NOMO-1 treated with dmso at 0.1 percent for 144 hours (cell line): ENCODE data around the gene FAM219A.
A peak's percentile ranks its signal among the peaks of the same experiment; 100 is the strongest.
"Not testable (repeated sequence)": the region's sequence is repeated elsewhere in the genome, so short reads cannot be mapped to it uniquely, and the experiment has no call there.

Experiments
- DNase-seq: peaks from one replicate; lab custom pipeline; 2025; ENCODE audit not compliant: unreplicated experiment; lab: John Stamatoyannopoulos, UW

FAM219A gene

DNA sequence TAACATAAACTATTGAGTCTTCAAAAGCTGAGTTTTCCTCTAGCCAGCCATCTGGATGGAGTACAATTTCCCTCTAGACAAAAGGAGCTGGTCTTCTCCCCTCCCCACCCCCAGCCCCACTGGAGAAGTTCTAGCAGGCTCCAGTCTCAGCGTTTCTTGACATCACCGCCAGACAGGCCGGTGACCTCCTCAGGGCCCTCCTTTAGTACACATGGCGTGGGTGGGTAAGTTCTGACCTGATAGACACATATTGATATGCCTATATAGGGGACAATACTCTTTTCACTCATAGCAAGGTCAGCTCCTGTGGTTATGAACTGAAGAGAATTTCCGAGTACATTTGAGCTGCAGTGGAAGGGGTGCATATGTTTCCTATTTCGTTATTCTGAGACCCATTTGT lies 27.5 kb upstream of the FAM219A start:
- DNase-seq = no peak

DNA sequence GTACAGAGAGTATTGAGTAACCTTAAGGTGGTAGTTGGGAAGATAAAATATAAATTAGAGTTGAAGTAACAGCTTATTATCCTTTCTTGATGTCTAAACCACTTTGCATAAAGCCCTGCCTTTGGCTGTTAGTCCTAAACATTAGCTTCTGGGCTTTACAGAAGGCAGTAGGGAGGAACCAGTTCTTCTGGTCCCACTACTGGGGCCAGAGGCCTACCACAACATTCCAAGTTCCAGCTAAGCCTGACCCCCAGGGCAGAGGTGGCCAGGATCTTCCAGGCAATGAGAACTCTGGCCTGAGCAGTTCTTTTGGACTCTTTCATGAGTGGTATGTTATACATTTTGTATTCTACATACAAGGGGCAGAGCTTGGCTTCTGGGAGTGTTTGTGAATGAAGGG lies 26.3 kb upstream of the FAM219A start:
- DNase-seq = no peak

DNA sequence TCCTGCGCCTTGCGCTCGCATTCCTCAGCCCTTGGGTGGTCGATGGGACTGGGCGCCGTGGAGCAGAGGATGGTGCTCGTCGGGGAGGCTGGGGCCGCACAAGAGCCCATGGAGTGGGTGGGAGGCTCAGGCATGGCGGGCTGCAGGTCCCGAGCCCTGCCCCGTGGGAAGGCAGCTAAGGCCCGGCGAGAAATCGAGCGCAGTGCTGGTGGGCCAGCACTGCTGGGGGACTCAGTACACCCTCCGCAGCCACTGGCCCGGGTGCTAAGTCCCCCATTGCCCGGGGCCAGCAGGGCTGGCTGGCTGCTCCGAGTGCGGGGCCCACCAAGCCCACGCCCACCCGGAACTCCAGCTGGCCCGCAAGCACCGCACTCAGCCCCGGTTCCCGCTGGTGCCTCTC lies 24.4 kb upstream of the FAM219A start:
- DNase-seq = not testable (repeated sequence)

DNA sequence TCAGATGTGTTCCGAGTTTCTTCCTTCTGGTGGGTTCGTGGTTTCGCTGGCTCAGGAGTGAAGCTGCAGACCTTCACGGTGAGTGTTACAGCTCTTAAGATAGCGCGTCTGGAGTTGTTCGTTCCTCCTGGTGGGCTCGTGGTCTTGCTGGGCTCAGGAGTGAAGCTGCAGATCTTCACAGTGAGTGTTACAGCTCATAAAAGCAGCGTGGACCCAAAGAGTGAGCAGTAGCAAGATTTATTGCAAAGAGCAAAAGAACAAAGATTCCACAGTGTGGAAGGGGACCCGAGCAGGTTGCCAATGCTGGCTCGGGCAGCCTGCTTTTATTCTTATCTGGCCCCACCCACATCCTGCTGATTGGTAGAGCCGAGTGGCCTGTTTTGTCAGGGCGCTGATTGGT lies 23.2 kb upstream of the FAM219A start:
- not testable (repeated sequence) for DNase-seq

DNA sequence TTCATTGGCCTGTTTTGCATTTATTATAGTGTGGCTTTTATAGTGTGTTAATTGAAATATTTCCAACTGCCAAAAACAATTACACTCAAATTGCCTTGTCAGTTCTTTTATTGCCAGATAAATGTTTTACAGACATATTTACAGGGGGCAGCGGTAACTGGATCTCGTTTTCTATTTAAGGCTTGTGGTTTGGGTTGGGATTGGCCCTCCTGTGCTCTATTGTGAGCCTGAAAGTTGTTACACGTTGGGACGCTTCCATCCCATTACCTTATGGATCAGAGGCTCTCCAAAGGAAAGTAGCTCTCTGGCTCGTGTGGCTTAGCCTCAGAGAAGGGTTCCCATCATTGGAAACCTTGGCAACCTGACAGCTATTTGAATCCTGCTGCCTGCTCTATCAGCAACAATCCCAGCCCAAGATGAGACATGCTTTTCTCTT lies 21.1 kb upstream of the FAM219A start:
- DNase-seq = no peak

DNA sequence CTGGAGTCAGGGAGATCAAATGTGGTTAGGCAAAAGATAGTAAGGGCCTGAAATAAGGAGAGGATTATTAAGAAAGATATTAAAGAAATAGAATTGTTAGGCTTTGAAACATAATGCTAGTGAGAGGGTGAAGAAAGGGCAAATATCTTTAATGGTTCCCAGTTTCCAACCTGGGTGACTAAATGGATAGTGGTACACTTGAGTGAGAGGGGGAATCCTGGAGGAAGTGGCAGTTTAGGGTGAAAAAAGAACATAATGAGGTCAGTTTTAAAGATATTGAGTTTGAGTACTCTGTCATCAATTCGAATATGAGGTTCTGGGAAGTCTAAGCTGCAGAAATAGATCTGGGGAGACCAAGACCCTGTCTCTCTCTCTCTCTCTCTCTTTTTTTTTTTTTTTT lies 19.2 kb upstream of the FAM219A start:
- no peak for DNase-seq

DNA sequence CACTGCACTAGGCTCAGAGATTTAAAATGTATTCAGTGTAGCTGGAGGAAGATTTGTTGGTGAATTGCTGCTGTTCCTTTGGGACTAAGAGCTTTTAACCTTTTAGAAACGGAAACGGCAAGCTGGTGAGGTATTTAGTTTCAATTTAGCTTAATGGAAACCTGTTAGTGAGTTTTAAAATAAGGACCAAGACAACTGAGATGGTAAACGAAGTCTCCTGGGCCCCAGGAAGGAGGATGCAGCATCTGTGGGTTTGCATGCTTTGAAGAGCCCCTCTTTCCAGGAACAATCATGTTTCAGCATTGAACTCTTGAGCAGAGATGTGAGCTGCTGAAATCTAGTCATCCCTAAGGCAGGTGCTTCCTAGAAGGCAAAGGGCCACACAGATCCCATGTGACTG lies 16.7 kb upstream of the FAM219A start:
- DNase-seq = no peak

DNA sequence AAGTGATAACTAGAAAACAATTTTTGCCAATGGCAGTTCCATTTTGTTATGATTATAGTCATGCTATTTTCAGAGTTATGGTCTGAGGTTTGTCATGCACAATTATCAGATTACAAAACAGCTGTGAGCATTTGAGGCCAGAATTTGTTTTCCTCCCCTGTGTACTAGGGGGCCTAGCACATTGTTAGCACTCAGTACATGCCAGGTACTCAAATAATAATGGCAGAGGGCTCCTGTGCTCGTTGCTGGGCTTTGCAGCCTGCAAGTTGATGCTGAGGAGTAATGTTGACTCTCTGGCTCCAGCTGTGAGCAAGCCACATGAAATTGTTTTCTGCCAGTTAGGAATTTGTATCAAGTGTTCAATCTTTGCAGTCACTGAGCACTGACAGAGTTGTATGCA lies 7.1 kb upstream of the FAM219A start:
- DNase-seq = no peak

DNA sequence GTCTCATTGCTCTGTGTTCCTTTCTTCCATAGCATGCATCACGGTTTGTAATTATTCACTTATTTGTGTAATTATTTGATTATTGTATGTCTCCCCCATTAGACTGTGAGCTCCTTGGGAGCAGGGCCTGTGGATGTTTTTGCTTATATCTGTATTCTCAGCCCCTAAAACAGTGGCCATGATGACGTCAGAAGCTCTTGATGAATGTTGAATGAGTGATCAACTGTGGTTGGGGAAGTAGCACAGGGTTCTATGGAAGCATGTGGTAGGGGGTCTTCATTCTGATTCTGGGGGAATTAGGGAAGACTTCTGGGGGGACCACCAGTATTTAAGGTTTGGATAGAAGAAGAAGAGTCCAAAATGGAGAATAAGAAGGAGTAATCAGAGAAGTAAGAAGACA lies 6.2 kb upstream of the FAM219A start:
- no peak for DNase-seq

DNA sequence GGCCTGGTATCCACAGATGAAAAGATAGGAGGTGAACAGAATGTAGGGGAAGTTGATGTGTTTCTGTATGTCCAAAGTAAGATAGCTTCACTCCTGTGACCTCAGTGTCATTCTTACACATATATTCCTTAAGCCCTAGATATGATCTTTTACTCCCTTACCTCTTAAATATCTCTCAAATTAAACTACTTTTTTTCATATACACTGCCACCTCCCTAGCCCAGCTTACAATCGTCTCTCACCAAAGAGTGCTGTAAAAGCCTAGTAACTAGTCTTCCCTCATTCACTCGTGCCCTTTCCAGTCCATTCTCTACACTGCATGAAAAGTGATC lies 5.5 kb upstream of the FAM219A start:
- no peak for DNase-seq

DNA sequence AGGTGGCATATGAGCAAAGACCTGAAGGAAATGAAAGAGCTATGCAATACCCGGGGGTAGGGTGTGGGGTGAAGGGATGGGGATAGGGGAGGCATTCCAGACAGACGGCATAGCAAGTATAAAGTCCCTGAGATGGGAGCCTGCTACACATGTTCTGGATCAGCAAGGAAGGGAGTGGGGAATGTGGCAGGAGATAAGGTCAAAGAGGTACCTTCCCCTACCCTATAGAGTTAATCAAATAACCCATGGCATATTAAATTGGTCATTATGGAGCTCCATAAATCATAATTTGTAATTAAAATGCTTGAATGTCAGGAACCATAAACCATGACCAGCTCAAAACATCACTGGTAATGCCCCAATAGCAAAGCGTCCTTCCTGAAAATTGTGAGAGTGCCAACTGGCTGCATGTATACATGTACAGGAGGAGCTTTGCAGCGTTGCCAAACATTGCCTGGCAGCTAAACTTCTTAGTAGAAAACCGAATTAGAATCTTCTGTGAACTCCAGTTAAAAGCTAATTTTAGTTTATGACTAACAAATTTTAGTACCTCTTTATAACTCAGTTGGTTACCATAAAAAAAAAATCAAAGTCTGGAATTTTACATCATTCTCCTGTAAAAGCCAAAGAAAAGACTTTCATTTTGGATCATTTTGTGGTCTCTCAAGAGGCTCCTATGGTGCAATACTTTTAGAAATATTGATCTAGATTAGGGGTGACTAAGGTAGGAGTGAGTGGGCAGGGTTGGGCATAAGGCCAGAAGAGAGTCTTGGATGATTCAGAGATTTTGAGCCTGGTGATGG lies 4.9 kb upstream of the FAM219A start:
- DNase-seq = peak; percentile 35

DNA sequence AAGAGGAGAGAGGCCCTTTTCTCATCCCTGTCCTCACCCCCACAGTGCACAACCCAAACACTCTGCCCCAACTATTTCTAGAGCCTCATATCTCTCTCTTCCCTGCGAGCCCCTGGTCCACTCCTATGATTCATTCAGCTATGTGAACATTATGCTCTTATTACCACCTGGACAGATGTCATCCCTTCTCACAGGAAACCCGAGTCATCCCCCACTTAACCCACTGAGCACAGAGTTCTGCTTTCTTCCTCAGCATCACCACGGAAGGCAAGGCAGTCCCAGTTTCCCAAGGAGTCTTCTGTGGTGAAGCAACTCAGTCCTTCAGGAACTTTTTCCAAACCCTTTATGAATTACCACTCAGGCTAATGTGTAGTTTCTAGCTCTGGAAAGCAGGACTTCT lies 1.6 kb upstream of the FAM219A start:
- no peak for DNase-seq

DNA sequence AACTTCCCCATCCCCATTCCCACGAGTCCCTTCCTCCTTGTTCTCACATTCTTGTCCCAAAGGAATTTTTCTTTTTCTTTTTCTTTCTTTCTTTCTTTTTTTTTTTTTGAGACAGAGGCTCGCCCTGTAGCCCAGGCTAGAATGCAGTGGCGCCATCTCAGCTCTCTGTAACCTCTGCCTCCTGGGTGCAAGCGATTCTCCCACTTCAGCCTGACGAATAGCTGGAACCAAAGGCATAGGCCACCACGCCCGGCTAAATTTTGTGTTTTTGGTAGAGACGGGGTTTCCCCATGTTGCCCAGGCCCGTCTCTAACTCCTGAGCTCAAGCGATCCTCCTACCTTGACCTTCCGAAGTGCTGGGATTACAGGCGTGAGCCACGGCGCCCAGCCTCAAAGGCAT lies 986 bp upstream of the FAM219A start:
- DNase-seq = no peak

DNA sequence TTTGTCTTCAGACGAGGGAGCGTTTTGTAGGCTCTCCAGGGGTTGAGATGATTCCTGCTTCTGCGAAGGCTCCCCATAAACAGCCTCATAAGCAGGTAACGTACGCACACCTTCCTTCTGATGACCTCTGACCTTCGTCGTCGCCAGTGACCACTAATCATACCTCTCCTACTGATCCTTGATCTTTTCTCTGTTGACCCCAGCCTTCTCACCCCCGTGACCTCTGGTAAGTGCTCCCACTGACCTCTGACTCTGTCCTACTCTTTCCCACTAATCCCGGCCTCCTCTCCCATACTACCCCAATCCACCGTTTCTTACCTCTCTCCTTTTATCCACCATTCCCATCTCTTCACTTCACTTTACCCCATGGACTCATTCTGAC lies 580 bp upstream of the FAM219A start:
- DNase-seq = no peak

DNA sequence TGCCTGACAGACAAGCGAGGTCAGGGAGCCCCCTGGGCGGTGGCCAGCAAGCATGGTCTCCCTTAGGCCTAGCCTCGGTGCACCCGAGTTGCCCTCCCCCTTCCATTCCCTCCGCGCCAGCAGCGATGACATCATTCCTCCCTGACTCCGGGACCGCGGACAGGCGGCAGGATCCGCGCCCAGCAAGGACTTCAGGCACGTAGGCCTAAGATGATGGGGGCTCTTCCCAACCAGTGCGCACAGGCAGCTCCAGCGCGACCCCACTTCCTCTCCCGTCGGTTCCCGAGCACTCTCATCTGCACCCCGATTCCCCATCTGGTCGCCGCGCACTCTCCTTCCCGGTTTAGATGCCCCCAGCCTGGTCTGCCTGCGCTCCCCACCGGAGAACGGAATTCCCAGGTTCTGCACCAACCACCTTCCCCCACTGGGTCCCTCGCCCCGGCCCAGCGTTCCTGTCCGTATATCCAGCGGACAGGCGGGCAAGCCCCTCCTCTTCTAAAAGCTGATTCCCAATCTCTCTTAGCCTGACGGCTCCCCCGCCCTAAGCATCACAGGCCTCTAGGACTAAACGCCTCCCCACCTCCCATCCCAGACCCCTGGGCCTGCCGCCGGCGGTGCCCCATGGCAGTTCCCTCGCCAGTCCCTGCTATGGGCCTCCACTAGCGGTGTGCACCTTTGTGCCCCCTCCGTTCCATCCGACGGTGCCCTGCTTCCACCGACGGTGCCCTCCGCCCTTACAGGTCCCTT lies 931 bp downstream of the FAM219A start:
- no peak for DNase-seq

DNA sequence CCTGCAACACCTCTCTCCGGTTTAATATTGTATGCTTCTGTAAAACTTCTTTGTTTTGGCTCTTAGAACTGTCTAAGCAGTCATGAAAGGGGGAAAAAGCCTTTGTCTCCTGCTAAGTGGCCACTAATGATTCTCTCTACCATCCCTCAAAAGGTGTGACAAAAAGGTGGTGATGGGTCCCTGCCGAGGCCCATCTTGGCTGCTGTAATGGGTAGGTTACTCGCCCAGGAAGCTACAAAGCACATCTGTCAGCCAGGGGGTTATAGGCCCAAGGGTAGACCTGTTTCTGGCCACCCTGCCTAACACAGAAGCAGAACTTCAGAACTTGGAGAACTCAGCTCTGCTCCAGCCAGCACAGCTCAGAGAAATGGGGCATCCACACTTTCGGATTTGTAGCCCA lies 1.6 kb downstream of the FAM219A start:
- no peak for DNase-seq

DNA sequence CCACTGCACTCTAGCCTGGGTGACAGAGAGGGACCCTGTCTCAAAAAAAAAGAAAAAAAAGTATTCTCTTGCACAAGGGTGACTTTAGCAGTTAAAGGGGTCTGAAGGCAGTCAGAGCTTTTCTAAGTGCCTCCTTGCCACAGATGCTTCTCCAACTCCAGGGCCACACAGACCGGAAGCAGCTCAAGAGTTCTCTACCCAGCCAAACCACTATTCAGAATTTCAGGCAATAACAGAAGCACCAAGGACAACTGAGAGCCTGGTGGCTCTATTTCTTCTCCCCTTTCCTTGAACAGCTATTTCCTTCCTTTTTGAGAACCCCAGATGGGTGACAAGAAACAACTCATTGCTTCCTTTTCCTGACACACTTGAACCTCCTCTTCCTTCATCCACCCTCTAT lies 2.2 kb downstream of the FAM219A start:
- DNase-seq = no peak

DNA sequence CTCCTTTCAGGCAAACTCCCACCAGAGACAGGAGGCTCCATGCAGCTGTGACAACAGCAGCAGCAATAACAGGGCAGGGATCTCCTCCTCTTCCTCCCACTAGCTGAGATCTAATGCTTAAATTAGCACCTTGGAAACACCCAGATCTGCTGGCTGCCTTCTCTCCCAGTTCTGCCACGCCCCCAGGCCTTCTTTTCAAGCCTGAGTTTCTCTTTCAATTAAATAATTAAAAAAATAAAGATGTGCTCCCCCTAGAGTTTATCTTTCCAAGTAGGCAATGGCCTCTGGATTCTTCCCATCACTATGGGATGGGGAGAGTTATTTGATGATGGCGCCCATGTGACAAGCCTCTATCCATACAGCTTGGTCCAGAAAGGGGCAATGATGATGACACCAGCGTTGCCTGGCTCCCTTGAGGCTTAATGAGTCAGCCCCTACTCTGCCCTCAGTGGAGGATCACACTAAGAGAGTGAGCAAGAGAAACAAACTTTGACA lies 3.8 kb downstream of the FAM219A start:
- no peak for DNase-seq

DNA sequence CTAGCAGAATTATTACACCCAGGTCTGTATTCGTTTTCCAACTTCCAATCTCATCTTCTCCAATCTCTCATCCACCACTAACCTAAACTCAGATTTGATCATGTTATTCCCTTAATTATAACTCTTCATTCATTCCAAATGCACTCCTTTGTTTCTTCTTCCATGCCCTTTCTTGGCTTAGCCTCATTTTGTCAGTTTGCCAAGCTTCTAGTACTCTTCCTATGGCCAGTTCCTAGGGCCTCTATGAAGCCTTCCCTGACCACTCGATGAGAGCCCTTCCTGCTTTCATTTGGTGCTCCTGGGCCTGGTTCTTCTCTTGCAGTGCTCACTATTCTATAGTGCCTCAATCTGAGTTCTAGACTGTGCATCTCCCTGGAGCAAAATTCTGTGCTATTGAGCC lies 5.8 kb downstream of the FAM219A start:
- DNase-seq = no peak

DNA sequence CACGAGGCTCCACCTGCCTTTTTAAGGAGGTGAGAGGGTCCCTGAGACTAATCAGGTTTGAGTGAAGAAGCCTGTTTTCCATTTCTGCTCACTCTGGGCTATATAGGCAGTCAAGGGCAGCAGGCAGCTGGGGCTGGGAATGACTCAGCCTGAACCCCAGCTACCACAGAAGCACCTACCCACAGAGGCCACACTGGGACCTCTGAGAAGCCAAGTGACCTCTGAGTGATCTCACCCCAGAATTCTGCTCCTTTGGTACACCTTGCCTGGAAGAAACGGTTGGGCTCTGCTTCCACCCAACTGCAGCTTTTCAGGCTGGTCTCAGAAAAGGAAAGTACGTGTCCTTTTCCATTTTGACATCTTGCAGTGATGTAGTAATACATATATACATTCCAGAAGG lies 6.8 kb downstream of the FAM219A start:
- DNase-seq = no peak

DNA sequence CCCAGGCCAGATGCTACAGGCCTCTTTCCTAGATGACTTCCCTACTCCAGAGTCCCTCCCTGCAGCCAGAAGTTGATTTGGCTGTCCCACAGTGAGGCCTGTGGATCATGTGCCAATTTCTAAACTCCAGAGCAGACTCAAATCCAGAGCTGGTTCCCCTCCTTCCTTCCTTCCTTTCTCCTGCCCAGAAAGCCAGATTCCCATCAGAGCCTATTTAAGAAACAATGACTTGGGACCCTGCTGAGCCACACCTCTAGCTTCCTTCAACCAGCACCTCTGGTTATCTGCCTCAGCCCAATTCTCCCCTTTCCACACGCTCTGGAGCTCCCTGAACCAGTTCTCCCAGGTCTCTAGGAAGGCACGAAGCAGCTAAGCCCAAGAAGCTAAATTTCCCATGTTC lies 7.2 kb downstream of the FAM219A start:
- no peak for DNase-seq

DNA sequence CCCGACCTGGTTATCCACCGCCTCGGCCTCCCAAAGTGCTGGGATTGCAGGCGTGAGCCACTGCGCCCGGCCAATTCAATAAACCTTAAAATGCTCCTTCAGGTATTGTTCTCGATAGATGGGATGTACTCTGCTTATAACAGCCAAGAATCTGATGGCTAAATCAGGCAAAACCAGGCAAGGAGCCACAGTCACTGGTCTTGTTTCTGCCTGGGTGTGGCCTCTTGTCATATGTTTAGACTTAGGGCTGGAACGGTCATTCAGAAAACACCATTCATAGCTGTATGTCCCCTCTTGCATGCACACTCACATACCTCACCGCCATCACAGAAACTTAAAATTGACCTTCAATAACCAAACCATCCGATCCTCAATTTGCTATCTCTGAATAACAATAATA lies 7.7 kb downstream of the FAM219A start:
- no peak for DNase-seq

DNA sequence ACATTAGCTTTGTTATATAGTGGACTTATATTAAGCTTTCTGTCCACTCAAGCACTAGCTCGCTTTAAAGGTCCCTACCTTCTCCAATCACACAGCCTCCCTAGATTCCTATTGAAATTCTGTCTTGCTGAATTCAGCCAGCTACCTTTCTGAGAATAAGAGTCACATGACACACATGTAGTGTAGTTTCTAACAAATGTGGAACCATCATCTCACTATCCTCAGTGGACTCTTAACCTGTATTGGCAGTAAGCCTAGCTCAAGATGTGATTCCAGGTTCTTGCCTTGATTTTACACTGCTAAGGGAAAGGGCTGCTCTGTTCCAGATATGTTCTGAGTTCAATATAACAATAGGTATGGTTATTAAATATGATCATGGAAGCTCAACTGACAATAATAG lies 11.4 kb downstream of the FAM219A start:
- no peak for DNase-seq
